ENCODE results near the gene ITIH2. TPM values are rescaled to one million over a fixed set of nuclear protein-coding genes. Genes with fewer than 3 reads are reported as not detected.
"Not testable (repeated sequence)": the region's sequence is repeated elsewhere in the genome, so short reads cannot be mapped to it uniquely, and the experiment has no call there.

ITIH2 gene
- polyA plus RNA-seq, 4 donors, result 0.12 TPM; not detected in 3

- DNase-seq, result not testable (repeated sequence)
These were observed 8.0 kb downstream of the ITIH2 start for GRCh38 chr10:7711075-7711474.

GRCh38 chr10:7715515-7715914 lies 12.4 kb downstream of the ITIH2 start:
- H3K27ac ChIP-seq (ENCODE audit: low read depth in 1 of 3, low read length in 2 of 3), result no peak overlapping the region
- H3K36me3 ChIP-seq (ENCODE audit: control insufficient read depth in 3 of 3, insufficient read depth in 2 of 3, low read depth in 1 of 3, low read length in 3 of 3), result no peaks in the 10 kb centered on the region
- H3K27me3 ChIP-seq (ENCODE audit: control insufficient read depth in 3 of 3, insufficient read depth in 3 of 3, low read length in 3 of 3), result no peaks in the 10 kb centered on the region
- H3K4me3 ChIP-seq (ENCODE audit: low read depth in 1 of 3, low read length in 3 of 3), result no peak overlapping the region
- H3K9me3 ChIP-seq (ENCODE audit: control insufficient read depth in 2 of 2, insufficient read depth in 1 of 2, low read depth in 1 of 2, low read length in 1 of 2), result no peaks in the 10 kb centered on the region
- 85 to 95% (median 92%) methylated on average over 7 of the region's 7 CpGs for WGBS, 3 donors
- no peaks in the 10 kb centered on the region for H3K4me1 ChIP-seq (ENCODE audit: control insufficient read depth in 3 of 3, insufficient read depth in 2 of 3, low read depth in 1 of 3, low read length in 2 of 3)
- DNase-seq (no peak), FAIRE-seq (no peak)

More at GRCh38 chr10:7711075-7711474, 8.0 kb downstream of the ITIH2 start:
- 77 to 86% (median 79%) methylated on average over 5 of the region's 5 CpGs for WGBS, 3 donors
- not testable (repeated sequence) for H3K4me3 ChIP-seq (ENCODE audit: low read depth in 1 of 3, low read length in 3 of 3); H3K36me3 ChIP-seq (ENCODE audit: control insufficient read depth in 3 of 3, insufficient read depth in 2 of 3, low read depth in 1 of 3, low read length in 3 of 3); FAIRE-seq; H3K27me3 ChIP-seq (ENCODE audit: control insufficient read depth in 3 of 3, insufficient read depth in 3 of 3, low read length in 3 of 3); H3K27ac ChIP-seq (ENCODE audit: low read depth in 1 of 3, low read length in 2 of 3); H3K9me3 ChIP-seq (ENCODE audit: control insufficient read depth in 2 of 2, insufficient read depth in 1 of 2, low read depth in 1 of 2, low read length in 1 of 2); H3K4me1 ChIP-seq (ENCODE audit: control insufficient read depth in 3 of 3, insufficient read depth in 2 of 3, low read depth in 1 of 3, low read length in 2 of 3)

- Histone ChIP-seq H3K9me3 (ENCODE audit: control insufficient read depth in 2 of 2, insufficient read depth in 1 of 2, low read depth in 1 of 2, low read length in 1 of 2) (no peaks in the 10 kb centered on the region), H3K4me1 (ENCODE audit: control insufficient read depth in 3 of 3, insufficient read depth in 2 of 3, low read depth in 1 of 3, low read length in 2 of 3) (no peaks in the 10 kb centered on the region), H3K27me3 (ENCODE audit: control insufficient read depth in 3 of 3, insufficient read depth in 3 of 3, low read length in 3 of 3) (no peaks in the 10 kb centered on the region), H3K27ac (ENCODE audit: low read depth in 1 of 3, low read length in 2 of 3) (no peak overlapping the region), H3K36me3 (ENCODE audit: control insufficient read depth in 3 of 3, insufficient read depth in 2 of 3, low read depth in 1 of 3, low read length in 3 of 3) (no peaks in the 10 kb centered on the region), H3K4me3 (ENCODE audit: low read depth in 1 of 3, low read length in 3 of 3) (no peak overlapping the region)
- no peak for FAIRE-seq
- 76 to 80% (median 79%) methylated on average over 5 of the region's 5 CpGs for WGBS, 3 donors
- no peak for DNase-seq
These were observed 14.7 kb downstream of the ITIH2 start for GRCh38 chr10:7717767-7718166.

- Histone ChIP-seq H3K4me1 (ENCODE audit: control insufficient read depth in 3 of 3, insufficient read depth in 2 of 3, low read depth in 1 of 3, low read length in 2 of 3) (no peaks in the 10 kb centered on the region), H3K27ac (ENCODE audit: low read depth in 1 of 3, low read length in 2 of 3) (no peak overlapping the region), H3K9me3 (ENCODE audit: control insufficient read depth in 2 of 2, insufficient read depth in 1 of 2, low read depth in 1 of 2, low read length in 1 of 2) (no peaks in the 10 kb centered on the region), H3K27me3 (ENCODE audit: control insufficient read depth in 3 of 3, insufficient read depth in 3 of 3, low read length in 3 of 3) (no peaks in the 10 kb centered on the region), H3K4me3 (ENCODE audit: low read depth in 1 of 3, low read length in 3 of 3) (no peak overlapping the region), H3K36me3 (ENCODE audit: control insufficient read depth in 3 of 3, insufficient read depth in 2 of 3, low read depth in 1 of 3, low read length in 3 of 3) (no peaks in the 10 kb centered on the region)
- FAIRE-seq (no peak), DNase-seq (no peak)
- 73 to 84% (median 82%) methylated on average over 4 of the region's 4 CpGs for WGBS, 3 donors
These were observed 15.6 kb downstream of the ITIH2 start for GRCh38 chr10:7718685-7719084.

GRCh38 chr10:7720478-7720877 lies 17.4 kb downstream of the ITIH2 start:
- no peak for FAIRE-seq
- Histone ChIP-seq H3K9me3 (ENCODE audit: control insufficient read depth in 2 of 2, insufficient read depth in 1 of 2, low read depth in 1 of 2, low read length in 1 of 2) (no peaks in the 10 kb centered on the region), H3K27ac (ENCODE audit: low read depth in 1 of 3, low read length in 2 of 3) (no peak overlapping the region), H3K4me3 (ENCODE audit: low read depth in 1 of 3, low read length in 3 of 3) (no peak overlapping the region), H3K27me3 (ENCODE audit: control insufficient read depth in 3 of 3, insufficient read depth in 3 of 3, low read length in 3 of 3) (no peaks in the 10 kb centered on the region), H3K4me1 (ENCODE audit: control insufficient read depth in 3 of 3, insufficient read depth in 2 of 3, low read depth in 1 of 3, low read length in 2 of 3) (no peaks in the 10 kb centered on the region), H3K36me3 (ENCODE audit: control insufficient read depth in 3 of 3, insufficient read depth in 2 of 3, low read depth in 1 of 3, low read length in 3 of 3) (no peaks in the 10 kb centered on the region)
- WGBS, 3 donors, result 76 to 80% (median 80%) methylated on average over 10 of the region's 10 CpGs
- DNase-seq, result no peak

- 83 to 92% (median 88%) methylated on average over 18 of the region's 18 CpGs for WGBS, 3 donors
- no peaks in the 10 kb centered on the region for H3K36me3 ChIP-seq (ENCODE audit: control insufficient read depth in 3 of 3, insufficient read depth in 2 of 3, low read depth in 1 of 3, low read length in 3 of 3)
- no peak for FAIRE-seq
These were observed 19.9 kb downstream of the ITIH2 start for GRCh38 chr10:7722927-7723529.

GRCh38 chr10:7734821-7735220 lies 31.7 kb downstream of the ITIH2 start:
- no peak overlapping the region for H3K27ac ChIP-seq (ENCODE audit: low read depth in 1 of 3, low read length in 2 of 3)
- no peak overlapping the region for H3K4me3 ChIP-seq (ENCODE audit: low read depth in 1 of 3, low read length in 3 of 3)
- 90 to 93% (median 92%) methylated on average over 13 of the region's 13 CpGs for WGBS, 3 donors
- no peaks in the 10 kb centered on the region for H3K9me3 ChIP-seq (ENCODE audit: control insufficient read depth in 2 of 2, insufficient read depth in 1 of 2, low read depth in 1 of 2, low read length in 1 of 2)
- DNase-seq, result no peak
- no peaks in the 10 kb centered on the region for H3K27me3 ChIP-seq (ENCODE audit: control insufficient read depth in 3 of 3, insufficient read depth in 3 of 3, low read length in 3 of 3)
- no peak for FAIRE-seq
- no peaks in the 10 kb centered on the region for H3K36me3 ChIP-seq (ENCODE audit: control insufficient read depth in 3 of 3, insufficient read depth in 2 of 3, low read depth in 1 of 3, low read length in 3 of 3)
- no peaks in the 10 kb centered on the region for H3K4me1 ChIP-seq (ENCODE audit: control insufficient read depth in 3 of 3, insufficient read depth in 2 of 3, low read depth in 1 of 3, low read length in 2 of 3)

More at GRCh38 chr10:7722927-7723529, 19.9 kb downstream of the ITIH2 start:
- H3K27me3 ChIP-seq (ENCODE audit: control insufficient read depth in 3 of 3, insufficient read depth in 3 of 3, low read length in 3 of 3), result no peaks in the 10 kb centered on the region
- H3K27ac ChIP-seq (ENCODE audit: low read depth in 1 of 3, low read length in 2 of 3), result no peak overlapping the region
- no peaks in the 10 kb centered on the region for H3K9me3 ChIP-seq (ENCODE audit: control insufficient read depth in 2 of 2, insufficient read depth in 1 of 2, low read depth in 1 of 2, low read length in 1 of 2)
- no peak overlapping the region for H3K4me3 ChIP-seq (ENCODE audit: low read depth in 1 of 3, low read length in 3 of 3)
- H3K4me1 ChIP-seq (ENCODE audit: control insufficient read depth in 3 of 3, insufficient read depth in 2 of 3, low read depth in 1 of 3, low read length in 2 of 3), result no peaks in the 10 kb centered on the region
- DNase-seq, result no peak

GRCh38 chr10:7738536-7739407 lies 35.7 kb downstream of the ITIH2 start:
- FAIRE-seq, result no peak

More at GRCh38 chr10:7738536-7739407, 35.7 kb downstream of the ITIH2 start:
- WGBS, 3 donors, result 67 to 81% (median 74%) methylated on average over 20 of the region's 20 CpGs
- H3K36me3 ChIP-seq (ENCODE audit: control insufficient read depth in 3 of 3, insufficient read depth in 2 of 3, low read depth in 1 of 3, low read length in 3 of 3), result no peaks in the 10 kb centered on the region
- H3K9me3 ChIP-seq (ENCODE audit: control insufficient read depth in 2 of 2, insufficient read depth in 1 of 2, low read depth in 1 of 2, low read length in 1 of 2), result no peaks in the 10 kb centered on the region
- no peak for DNase-seq
- no peaks in the 10 kb centered on the region for H3K4me1 ChIP-seq (ENCODE audit: control insufficient read depth in 3 of 3, insufficient read depth in 2 of 3, low read depth in 1 of 3, low read length in 2 of 3)
- H3K27ac ChIP-seq (ENCODE audit: low read depth in 1 of 3, low read length in 2 of 3), result no peak overlapping the region
- H3K27me3 ChIP-seq (ENCODE audit: control insufficient read depth in 3 of 3, insufficient read depth in 3 of 3, low read length in 3 of 3), result no peaks in the 10 kb centered on the region
- no peak overlapping the region for H3K4me3 ChIP-seq (ENCODE audit: low read depth in 1 of 3, low read length in 3 of 3)

Measured in small intestine (tissue), 7 donors.